ENCODE data around the gene NLRP10.
"Not testable (repeated sequence)": the region's sequence is repeated elsewhere in the genome, so short reads cannot be mapped to it uniquely, and the experiment has no call there.

The NLRP10 gene

GRCh38 chr11:7965386-7965785 lies at the start of gene NLRP10:
Gene NLRP10, minus strand, starts transcription at chr11:7965447. Its CDS starts 1,952 bp downstream, at chr11:7963495.
- DNase-seq = no peak

GRCh38 chr11:8013833-8014232 lies 48.6 kb upstream of the NLRP10 start:
- no peak for DNase-seq

GRCh38 chr11:8011981-8012444 lies 46.8 kb upstream of the NLRP10 start:
- no peak for DNase-seq

GRCh38 chr11:8011371-8011770 lies 46.1 kb upstream of the NLRP10 start:
- no peak for DNase-seq

- DNase-seq = no peak
These were observed 44.6 kb upstream of the NLRP10 start for GRCh38 chr11:8009856-8010255.

GRCh38 chr11:8008212-8008611 lies 43.0 kb upstream of the NLRP10 start:
- no peak for DNase-seq

GRCh38 chr11:8006349-8006977 lies 41.2 kb upstream of the NLRP10 start:
- DNase-seq = no peak

GRCh38 chr11:8005556-8005955 lies 40.3 kb upstream of the NLRP10 start:
- DNase-seq = no peak

- DNase-seq = no peak
These were observed 38.8 kb upstream of the NLRP10 start for GRCh38 chr11:8004008-8004407.

- no peak for DNase-seq
These were observed 37.9 kb upstream of the NLRP10 start for GRCh38 chr11:8003187-8003586.

- no peak for DNase-seq
These were observed 37.4 kb upstream of the NLRP10 start for GRCh38 chr11:8002676-8003075.

- DNase-seq = no peak
These were observed 35.1 kb upstream of the NLRP10 start for GRCh38 chr11:8000390-8000789.

- no peak for DNase-seq
These were observed 34.5 kb upstream of the NLRP10 start for GRCh38 chr11:7999795-8000194.

- DNase-seq = no peak
These were observed 29.5 kb upstream of the NLRP10 start for GRCh38 chr11:7994581-7995278.

GRCh38 chr11:7987560-7987883 lies 22.3 kb upstream of the NLRP10 start:
- DNase-seq = not testable (repeated sequence)

- no peak for DNase-seq
These were observed 21.7 kb upstream of the NLRP10 start, which contains the start of gene EIF3F for GRCh38 chr11:7986768-7987559. Gene EIF3F, plus strand, starts transcription at chr11:7987337. Its CDS starts 16 bp downstream, at chr11:7987353.

- no peak for DNase-seq
These were observed 18.8 kb upstream of the NLRP10 start for GRCh38 chr11:7983832-7984590.

GRCh38 chr11:7982582-7983119 lies 17.4 kb upstream of the NLRP10 start:
- no peak for DNase-seq

GRCh38 chr11:7981619-7982157 lies 16.4 kb upstream of the NLRP10 start:
- DNase-seq = no peak

GRCh38 chr11:7977232-7977917 lies 12.1 kb upstream of the NLRP10 start:
- DNase-seq = no peak

- DNase-seq = no peak
These were observed 9.4 kb upstream of the NLRP10 start for GRCh38 chr11:7974668-7975067.

GRCh38 chr11:7973011-7973410 lies 7.8 kb upstream of the NLRP10 start:
- DNase-seq = no peak

Data from cortex of kidney (tissue), 1 donor.